Mesendoderm (in vitro differentiated cells): ENCODE measurements around the gene SYVN1.

Experiments used
- DNase-seq: peaks from one replicate; pipeline ENCODE4 v3.0.0; 2013
- H2AK5ac ChIP-seq: 2 replicates; pipeline ENCODE4 v1.6.1; 2013; ENCODE audit warnings: low read length, inconsistent platforms
- H2BK120ac ChIP-seq: 2 replicates; pipeline ENCODE4 v1.6.1; 2013; ENCODE audit warnings: low read depth, mild to moderate bottlenecking, low read length, moderate library complexity, mixed read lengths
- H2BK15ac ChIP-seq: replicated peaks from 2 replicates; pipeline ENCODE4 v1.6.1; 2013; ENCODE audit warnings: low read depth, mild to moderate bottlenecking, moderate library complexity
- H2BK5ac ChIP-seq: 2 replicates; pipeline ENCODE4 v1.6.1; 2013; ENCODE audit warnings: low read length, inconsistent platforms
- H3K18ac ChIP-seq: 2 replicates; pipeline ENCODE4 v1.6.1; 2013; ENCODE audit warnings: mild to moderate bottlenecking, low read length, mixed read lengths
- H3K23ac ChIP-seq: one replicate; pipeline ENCODE4 v1.6.1; 2013; ENCODE audit warnings: low read length
- H3K27ac ChIP-seq: 2 replicates; pipeline ENCODE4 v1.5.1; 2013; ENCODE audit warnings: low read depth, mild to moderate bottlenecking, inconsistent platforms, low read length, moderate library complexity
- H3K27me3 ChIP-seq: 2 replicates; pipeline ENCODE4 v1.6.1; 2013; ENCODE audit warnings: low read length, control low read depth, mild to moderate bottlenecking, inconsistent platforms; ENCODE audit not compliant: insufficient read depth, poor library complexity
- H3K36me3 ChIP-seq: 2 replicates; pipeline ENCODE4 v1.6.1; 2013; ENCODE audit warnings: low read length, inconsistent platforms; ENCODE audit not compliant: control insufficient read depth, insufficient read depth
- H3K4ac ChIP-seq: one replicate; pipeline ENCODE4 v1.6.1; 2013; ENCODE audit warnings: low read depth, mild to moderate bottlenecking, low read length, moderate library complexity
- H3K4me1 ChIP-seq: 2 replicates; pipeline ENCODE4 v1.6.1; 2013; ENCODE audit warnings: low read depth, low read length, inconsistent platforms; ENCODE audit not compliant: control insufficient read depth
- H3K4me2 ChIP-seq: 2 replicates; pipeline ENCODE4 v1.6.1; 2013; ENCODE audit warnings: low read length
- H3K4me3 ChIP-seq: 2 replicates; pipeline ENCODE4 v1.5.1; 2013; ENCODE audit warnings: mild to moderate bottlenecking, low read length
- H3K56ac ChIP-seq: one replicate; pipeline ENCODE4 v1.6.1; 2013; ENCODE audit warnings: low read length
- H3K79me1 ChIP-seq: 2 replicates; pipeline ENCODE4 v1.6.1; 2013; ENCODE audit warnings: low read length, inconsistent platforms
- H3K79me2 ChIP-seq: 2 replicates; pipeline ENCODE4 v1.6.1; 2013; ENCODE audit warnings: mild to moderate bottlenecking, low read length; ENCODE audit not compliant: control insufficient read depth, insufficient read depth
- H3K9ac ChIP-seq: 2 replicates; pipeline ENCODE4 v1.6.1; 2013; ENCODE audit warnings: low read length, inconsistent platforms
- H4K5ac ChIP-seq: one replicate; pipeline ENCODE4 v1.6.1; 2013; ENCODE audit warnings: low read length
- H4K8ac ChIP-seq: one replicate; pipeline ENCODE4 v1.6.1; 2013; ENCODE audit warnings: low read depth, mild to moderate bottlenecking, control low read depth, low read length, moderate library complexity
- WGBS: extraction: QIAGEN DNeasy Blood & Tissue Kit; methylation state at CpG from one replicate; pipeline ENCODE4 v1.1.7; 2013; ENCODE audit warnings: low lambda C conversion rate, missing lambda C conversion rate; ENCODE audit not compliant: insufficient coverage; ENCODE audit errors: extremely low coverage; 5-methylcytosine and 5-hydroxymethylcytosine counted together

Gene SYVN1

DNA sequence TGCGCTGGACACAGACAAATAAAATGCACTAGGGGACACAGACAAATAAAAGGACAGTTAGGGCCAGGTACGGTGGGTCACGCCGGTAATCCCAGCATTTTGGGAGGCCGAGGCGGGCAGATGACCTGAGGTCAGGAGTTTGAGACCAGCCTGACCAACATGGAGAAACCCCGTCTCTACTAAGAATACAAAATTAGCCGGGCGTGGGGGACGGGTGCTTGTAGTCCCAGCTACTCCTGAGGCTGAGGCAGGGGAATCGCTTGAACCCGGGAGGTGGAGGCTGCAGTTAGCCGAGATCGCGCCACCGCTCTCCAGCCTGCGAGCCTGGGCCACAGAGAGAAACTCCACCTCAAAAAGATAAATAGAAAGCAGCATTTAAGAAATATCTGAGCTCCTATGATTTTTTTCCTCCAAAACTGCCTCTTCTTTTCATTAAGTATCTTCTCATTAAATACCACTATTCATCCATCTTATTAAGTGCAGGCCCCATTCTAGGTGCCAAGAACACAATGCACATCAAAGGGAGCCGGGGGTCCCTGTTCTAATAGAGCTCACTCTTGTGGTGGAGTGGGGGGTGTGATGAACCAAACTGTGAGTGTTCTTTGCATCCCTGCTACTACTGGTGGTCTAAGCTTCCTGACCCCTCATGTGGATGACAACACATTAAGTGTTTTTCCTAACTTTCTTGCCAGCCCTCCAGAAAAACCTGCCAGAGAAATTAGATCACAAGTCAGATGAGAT is 16.1 kb downstream of the SYVN1 start:
- Histone ChIP-seq H3K27ac (no peak overlapping the region), H3K4me2 (no peak overlapping the region), H4K5ac (no peak overlapping the region), H3K4me1 (peaks cover 5% of the 10 kb centered on the region), H3K23ac (no peak overlapping the region), H2AK5ac (no peak overlapping the region), H3K27me3 (no peaks in the 10 kb centered on the region), H2BK5ac (no peak overlapping the region), H3K56ac (peak overlapping the region; percentile 60), H3K4me3 (no peak overlapping the region), H3K18ac (no peak overlapping the region), H3K36me3 (peaks cover 14% of the 10 kb centered on the region), H3K79me1 (peaks cover 29% of the 10 kb centered on the region), H2BK15ac (no peak overlapping the region), H3K4ac (no peak overlapping the region), H3K79me2 (peaks cover 32% of the 10 kb centered on the region), H4K8ac (no peak overlapping the region), H3K9ac (no peak overlapping the region), H2BK120ac (no peak overlapping the region)
- no peak for DNase-seq
- no CpG with 5 or more reads among the region's 18 CpGs for WGBS

DNA sequence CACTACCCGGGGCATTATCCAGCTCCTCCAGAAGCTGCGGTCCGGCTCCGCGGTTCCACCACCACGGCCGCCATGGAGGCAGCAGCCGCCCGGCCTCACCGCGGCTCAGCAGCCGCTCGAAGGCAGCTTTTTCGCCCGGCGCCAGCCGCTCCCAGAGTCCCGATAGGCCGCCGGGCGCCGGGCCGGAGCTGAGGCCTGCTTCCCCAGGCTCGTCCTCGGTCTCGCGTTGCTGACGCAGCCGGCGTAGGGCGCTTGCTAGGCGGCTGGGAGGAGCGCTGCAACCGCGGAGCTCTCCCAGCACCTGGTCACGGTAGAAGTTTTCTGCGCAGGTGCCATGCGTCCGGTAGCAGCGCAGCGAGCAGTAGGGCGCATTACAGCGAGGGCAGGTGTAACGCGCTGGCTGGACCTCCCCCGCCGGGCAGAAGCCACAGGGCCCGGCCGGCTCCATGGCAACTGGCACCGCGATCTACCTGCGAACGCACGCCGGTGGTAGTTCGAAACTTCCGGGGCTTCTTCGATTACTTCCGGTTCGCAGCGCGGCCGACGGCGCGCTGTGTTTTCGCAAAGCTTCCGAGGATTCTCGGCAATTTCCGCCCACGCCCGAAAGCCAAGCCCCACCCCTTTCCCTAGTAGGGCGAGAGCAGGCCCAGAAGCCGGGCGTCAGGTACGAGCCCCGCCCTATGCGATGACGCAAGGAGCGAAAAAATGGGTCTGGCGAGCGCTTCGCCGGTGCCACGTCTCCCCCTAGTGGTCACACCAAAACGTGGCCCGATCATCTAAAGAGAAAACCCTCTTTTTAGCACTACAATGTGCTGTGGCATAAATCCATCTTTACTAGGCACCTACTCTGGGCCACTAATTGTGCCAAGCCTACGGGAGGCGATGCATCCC is 16.9 kb downstream of the SYVN1 start, which contains the start of gene ZNHIT2:
TSS of gene ZNHIT2 (minus strand) at position 496 of the 891 bp plus-strand sequence. CDS start at position 448, 48 bp downstream.
- Histone ChIP-seq H3K56ac (peak within 1 kb of the TSS; percentile 99), H3K27ac (peak within 1 kb of the TSS; percentile 71), H4K5ac (no peak within 1 kb of the TSS), H3K4ac (peak within 1 kb of the TSS; percentile 61), H3K79me2 (peaks cover 26% of the 10 kb centered on the region), H2BK5ac (peak within 1 kb of the TSS; percentile 67), H3K18ac (peak within 1 kb of the TSS; percentile 19), H2AK5ac (peak within 1 kb of the TSS; percentile 58), H4K8ac (no peak within 1 kb of the TSS), H3K23ac (no peak within 1 kb of the TSS), H3K27me3 (no peaks in the 10 kb centered on the region), H3K4me2 (peak within 1 kb of the TSS; percentile 95), H2BK15ac (no peak within 1 kb of the TSS), H3K9ac (peak within 1 kb of the TSS; percentile 93), H3K4me3 (peak within 1 kb of the TSS; percentile 95), H3K36me3 (peaks cover 14% of the 10 kb centered on the region), H3K79me1 (peaks cover 25% of the 10 kb centered on the region), H2BK120ac (no peak within 1 kb of the TSS), H3K4me1 (peaks cover 3% of the 10 kb centered on the region)
- no CpG with 5 or more reads among the region's 89 CpGs for WGBS
- DNase-seq = peak; percentile 99

- H2BK120ac ChIP-seq = no peak overlapping the region
- H2BK5ac ChIP-seq = no peak overlapping the region
- H3K79me2 ChIP-seq = peaks cover 22% of the 10 kb centered on the region
- H3K27ac ChIP-seq = peak overlapping the region; percentile 71
- H3K4ac ChIP-seq = peak overlapping the region; percentile 61
- H2BK15ac ChIP-seq = no peak overlapping the region
- peak overlapping the region; percentile 80 for H3K23ac ChIP-seq
- H3K79me1 ChIP-seq = peaks cover 25% of the 10 kb centered on the region
- no peaks in the 10 kb centered on the region for H3K27me3 ChIP-seq
- no peak overlapping the region for H3K18ac ChIP-seq
- DNase-seq = peak; percentile 52
- peak overlapping the region; percentile 99 for H3K56ac ChIP-seq
- no peak overlapping the region for H4K5ac ChIP-seq
- no peak overlapping the region for H4K8ac ChIP-seq
- H2AK5ac ChIP-seq = peak overlapping the region; percentile 58
- peak overlapping the region; percentile 93 for H3K9ac ChIP-seq
- peaks cover 14% of the 10 kb centered on the region for H3K36me3 ChIP-seq
- peak overlapping the region; percentile 95 for H3K4me3 ChIP-seq
- peaks cover 3% of the 10 kb centered on the region for H3K4me1 ChIP-seq
- peak overlapping the region; percentile 95 for H3K4me2 ChIP-seq
- no CpG with 5 or more reads among the region's 68 CpGs for WGBS
Observed at GRCh38 chr11:65116370-65117205, 17.7 kb downstream of the SYVN1 start.

DNA sequence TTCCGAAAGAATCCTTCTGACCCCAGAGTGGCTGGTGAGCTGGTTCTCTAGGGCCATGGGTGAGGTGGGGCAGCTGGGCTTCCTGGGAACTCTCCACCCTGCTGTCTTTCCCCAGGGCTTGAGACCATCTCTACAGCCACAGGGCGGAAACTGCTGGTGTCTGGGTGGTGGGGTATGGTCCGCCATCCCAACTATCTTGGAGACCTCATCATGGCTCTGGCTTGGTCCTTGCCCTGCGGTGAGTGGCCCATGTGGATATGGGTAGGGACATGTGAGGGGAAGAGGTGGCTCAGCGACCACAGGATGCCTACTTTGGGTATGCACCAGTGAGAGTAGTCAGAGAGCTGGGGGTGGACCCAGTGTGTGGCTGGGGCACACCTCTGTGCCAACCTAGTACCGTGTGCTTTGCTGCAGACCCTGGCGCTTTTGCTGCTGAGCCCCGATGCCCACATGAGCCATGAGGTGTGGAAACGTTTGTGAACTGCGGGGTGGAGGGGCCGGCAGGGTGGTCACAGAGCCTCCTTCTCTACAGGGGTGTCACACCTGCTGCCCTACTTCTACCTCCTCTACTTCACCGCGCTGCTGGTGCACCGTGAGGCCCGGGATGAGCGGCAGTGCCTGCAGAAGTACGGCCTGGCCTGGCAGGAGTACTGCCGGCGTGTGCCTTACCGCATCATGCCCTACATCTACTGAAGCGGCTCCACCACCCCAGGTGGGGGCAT is 18.8 kb downstream of the SYVN1 start:
- Histone ChIP-seq H3K79me1 (peaks cover 16% of the 10 kb centered on the region), H3K36me3 (peaks cover 10% of the 10 kb centered on the region), H3K23ac (no peak overlapping the region), H4K5ac (no peak overlapping the region), H3K27me3 (no peaks in the 10 kb centered on the region), H3K4me2 (no peak overlapping the region), H2AK5ac (no peak overlapping the region), H3K4ac (no peak overlapping the region), H3K27ac (no peak overlapping the region), H2BK15ac (no peak overlapping the region), H2BK120ac (no peak overlapping the region), H3K56ac (no peak overlapping the region), H3K4me1 (peaks cover 3% of the 10 kb centered on the region), H2BK5ac (no peak overlapping the region), H3K9ac (no peak overlapping the region), H3K18ac (no peak overlapping the region), H3K79me2 (peaks cover 12% of the 10 kb centered on the region), H3K4me3 (no peak overlapping the region), H4K8ac (no peak overlapping the region)
- WGBS = no CpG with 5 or more reads among the region's 21 CpGs
- DNase-seq = no peak

DNA sequence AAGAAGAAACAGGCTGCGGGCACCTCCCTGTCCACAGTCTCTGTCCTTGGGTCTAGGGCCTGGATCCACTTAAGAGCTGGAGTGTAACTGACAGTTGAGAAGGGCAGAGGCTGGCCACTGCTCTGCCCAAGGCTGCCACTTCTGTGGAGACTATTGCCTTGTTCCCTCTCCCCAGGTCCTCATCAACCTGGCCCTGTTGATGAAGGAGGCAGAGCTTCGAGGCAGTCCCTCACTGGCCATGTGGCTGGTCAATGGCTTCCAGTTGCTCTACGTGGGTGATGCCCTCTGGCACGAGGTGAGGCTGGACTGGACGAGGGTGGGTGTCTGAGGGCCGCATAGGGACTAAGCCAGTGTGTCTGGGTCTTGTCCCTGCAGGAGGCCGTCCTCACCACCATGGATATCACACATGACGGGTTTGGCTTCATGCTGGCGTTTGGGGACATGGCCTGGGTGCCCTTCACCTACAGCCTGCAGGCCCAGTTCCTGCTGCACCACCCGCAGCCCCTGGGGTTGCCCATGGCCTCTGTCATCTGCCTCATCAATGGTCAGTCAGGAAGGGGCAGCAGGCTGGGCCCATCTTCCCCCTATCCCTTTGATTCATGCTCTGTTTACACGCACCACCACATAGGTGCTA is 19.7 kb downstream of the SYVN1 start:
- Histone ChIP-seq H3K27ac (no peak overlapping the region), H3K56ac (no peak overlapping the region), H3K23ac (no peak overlapping the region), H3K4me2 (no peak overlapping the region), H3K4ac (no peak overlapping the region), H3K27me3 (no peaks in the 10 kb centered on the region), H2AK5ac (no peak overlapping the region), H3K4me3 (no peak overlapping the region), H3K79me1 (peaks cover 8% of the 10 kb centered on the region), H3K18ac (no peak overlapping the region), H3K4me1 (peaks cover 3% of the 10 kb centered on the region), H2BK5ac (no peak overlapping the region), H4K8ac (no peak overlapping the region), H3K36me3 (peaks cover 2% of the 10 kb centered on the region), H3K79me2 (peaks cover 6% of the 10 kb centered on the region), H2BK120ac (no peak overlapping the region), H4K5ac (no peak overlapping the region), H2BK15ac (no peak overlapping the region), H3K9ac (no peak overlapping the region)
- DNase-seq = no peak
- no CpG with 5 or more reads among the region's 11 CpGs for WGBS
